Astrocyte of the cerebellum (primary cell): ENCODE data around the gene EPHA2.

Experiments used
- DNase-seq: peaks from one replicate; pipeline ENCODE4 v3.0.0-alpha.2; 2011; ENCODE audit warnings: low read depth
- H3K4me3 ChIP-seq: 2 replicates; pipeline ENCODE4 v1.5.1; 2011; ENCODE audit warnings: mild to moderate bottlenecking, low read depth, low read length, moderate library complexity
- CTCF ChIP-seq: IDR thresholded peaks from 2 replicates; pipeline ENCODE4 v1.5.1; 2012; ENCODE audit warnings: low read length, low read depth, moderate library complexity, mild to moderate bottlenecking; ENCODE audit errors: missing control alignments
- in situ Hi-C: cut with HindIII; loops from 2 replicates; pipeline ENCODE4 v1.10.0; 2017; ENCODE audit warnings: low sequenced_read_pairs

Gene EPHA2

GRCh38 chr1:16155537-16156410, at the start of gene EPHA2:
TSS of gene EPHA2 (minus strand) at chr1:16156069. CDS start at chr1:16155932, 137 bp downstream.
- in situ Hi-C loops: no loop called here
- TF ChIP-seq CTCF: no peak
- H3K4me3 ChIP-seq: peak within 1 kb of the TSS; percentile 93
- peak; percentile 65 for DNase-seq

- in situ Hi-C loops: no loop called here
- DNase-seq: no peak
- no peak for TF ChIP-seq CTCF
- H3K4me3 ChIP-seq: no peak overlapping the region
Measured at GRCh38 chr1:16205334-16205671, 49.4 kb upstream of the EPHA2 start.

GRCh38 chr1:16204634-16205333, 48.9 kb upstream of the EPHA2 start:
- no peak for DNase-seq
- H3K4me3 ChIP-seq: no peak overlapping the region
- in situ Hi-C loops: no loop called here
- peak; percentile 49 for TF ChIP-seq CTCF

- TF ChIP-seq CTCF: no peak
- no peak overlapping the region for H3K4me3 ChIP-seq
- in situ Hi-C loops: no loop called here
- DNase-seq: no peak
Measured at GRCh38 chr1:16204216-16204615, 48.3 kb upstream of the EPHA2 start.

- no peak overlapping the region for H3K4me3 ChIP-seq
- DNase-seq: no peak
- in situ Hi-C loops: no loop called here
- TF ChIP-seq CTCF: no peak
Measured at GRCh38 chr1:16203550-16203949, 47.7 kb upstream of the EPHA2 start.

GRCh38 chr1:16202281-16203210, 46.7 kb upstream of the EPHA2 start:
- DNase-seq: no peak
- H3K4me3 ChIP-seq: no peak overlapping the region
- no peak for TF ChIP-seq CTCF
- in situ Hi-C loops: no loop called here
